Activated CD4-positive, alpha-beta T cell treated with anti-CD3 and anti-CD28 coated beads, Interleukin-2, amount 50 U/mL, for 48 hours (primary cell): Measurements from ENCODE around the gene B4GALT6.

Experiments used
- DNase-seq, 2 experiments: peaks; one replicate each; pipeline ENCODE4 v3.0.0-alpha.2; 2020

Gene B4GALT6

GRCh38 chr18:31591113-31591512 is 93.3 kb downstream of the B4GALT6 start:
- DNase-seq = no peak

- no peak for DNase-seq
Observed at GRCh38 chr18:31590570-31590969, 93.8 kb downstream of the B4GALT6 start.

- DNase-seq = no peak
Observed at GRCh38 chr18:31587529-31587928, 96.9 kb downstream of the B4GALT6 start.

- DNase-seq = no peak
Observed at GRCh38 chr18:31586616-31587015, 97.8 kb downstream of the B4GALT6 start.

- DNase-seq = no peak
Observed at GRCh38 chr18:31585991-31586390, 98.4 kb downstream of the B4GALT6 start.

- no peak for DNase-seq
Observed at GRCh38 chr18:31583185-31583854, 101.1 kb downstream of the B4GALT6 start.

GRCh38 chr18:31581498-31582197 is 102.7 kb downstream of the B4GALT6 start:
- DNase-seq = no peak

- no peak for DNase-seq
Observed at GRCh38 chr18:31579375-31579774, 105.0 kb downstream of the B4GALT6 start.

GRCh38 chr18:31578126-31578525 is 106.3 kb downstream of the B4GALT6 start:
- no peak for DNase-seq

GRCh38 chr18:31577195-31577594 is 107.2 kb downstream of the B4GALT6 start:
- DNase-seq = no peak

GRCh38 chr18:31576670-31577069 is 107.7 kb downstream of the B4GALT6 start:
- DNase-seq = no peak

- no peak for DNase-seq
Observed at GRCh38 chr18:31575515-31576257, 108.7 kb downstream of the B4GALT6 start.

GRCh38 chr18:31574359-31574758 is 110.0 kb downstream of the B4GALT6 start:
- DNase-seq = no peak
